ENCODE results near the gene DHX30. TPM values are rescaled to one million over a fixed set of nuclear protein-coding genes. Genes with fewer than 3 reads are reported as not detected.
A peak's percentile ranks its signal among the peaks of the same experiment; 100 is the strongest.

The DHX30 gene
- total and polyA plus RNA-seq, 2 donors (not counting 1 experiment from before 2014, with no cell fraction given), result 27.4 to 47.1 TPM

- H3K27ac ChIP-seq (ENCODE audit: insufficient read depth, low read length), result no peak overlapping the region
- H3K4me1 ChIP-seq (ENCODE audit: control insufficient read depth, extremely low read depth, insufficient read depth, low read length), result no peaks in the 10 kb centered on the region
- no peak overlapping the region for H2AFZ ChIP-seq (ENCODE audit: low read length)
- no peaks in the 10 kb centered on the region for H3K9me3 ChIP-seq (ENCODE audit: control insufficient read depth, insufficient read depth, low read depth, low read length)
- H3K4me3 ChIP-seq (replicated peaks in 1 of 4; ENCODE audit: control extremely low read depth in 1 of 4, insufficient read depth in 1 of 4, low read depth in 3 of 4, low read length in 4 of 4), result no peak overlapping the region
- H3K27me3 ChIP-seq (ENCODE audit: control insufficient read depth, insufficient read depth, low read length), result no peaks in the 10 kb centered on the region
- H3K9ac ChIP-seq (ENCODE audit: insufficient read depth, low read length), result no peak overlapping the region
- no peak for DNase-seq (ENCODE audit: low read depth in 2 of 2)
- H4K20me1 ChIP-seq (ENCODE audit: control insufficient read depth, extremely low read depth, insufficient read depth, low read length), result no peaks in the 10 kb centered on the region
- TF ChIP-seq CTCF (conservative IDR thresholded peaks at IDR 0.05 in 1 of 2, IDR thresholded peaks at IDR 0.05 in 1 of 2; ENCODE audit: low read depth in 1 of 2, low read length in 2 of 2) (no peak), EZH2 (IDR thresholded peaks at IDR 0.05; ENCODE audit: low read length, missing control alignments) (no peak)
- no peaks in the 10 kb centered on the region for H3K36me3 ChIP-seq (ENCODE audit: control insufficient read depth, insufficient read depth, low read length)
- no peak overlapping the region for H3K4me2 ChIP-seq (ENCODE audit: extremely low read depth, insufficient read depth, low read length)
- peaks cover 4% of the 10 kb centered on the region for H3K79me2 ChIP-seq (ENCODE audit: control insufficient read depth, insufficient read depth, low read length)
Measured at GRCh38 chr3:47761046-47761445, 41.9 kb upstream of the DHX30 start.

GRCh38 chr3:47762233-47762632 lies 40.7 kb upstream of the DHX30 start:
- H3K9ac ChIP-seq (ENCODE audit: insufficient read depth, low read length), result no peak overlapping the region
- H3K9me3 ChIP-seq (ENCODE audit: control insufficient read depth, insufficient read depth, low read depth, low read length), result no peaks in the 10 kb centered on the region
- H3K27ac ChIP-seq (ENCODE audit: insufficient read depth, low read length), result no peak overlapping the region
- H3K4me3 ChIP-seq (replicated peaks in 1 of 4; ENCODE audit: control extremely low read depth in 1 of 4, insufficient read depth in 1 of 4, low read depth in 3 of 4, low read length in 4 of 4), result no peak overlapping the region
- H3K27me3 ChIP-seq (ENCODE audit: control insufficient read depth, insufficient read depth, low read length), result no peaks in the 10 kb centered on the region
- H4K20me1 ChIP-seq (ENCODE audit: control insufficient read depth, extremely low read depth, insufficient read depth, low read length), result no peaks in the 10 kb centered on the region
- H3K4me2 ChIP-seq (ENCODE audit: extremely low read depth, insufficient read depth, low read length), result no peak overlapping the region
- H2AFZ ChIP-seq (ENCODE audit: low read length), result no peak overlapping the region
- TF ChIP-seq EZH2 (IDR thresholded peaks at IDR 0.05; ENCODE audit: low read length, missing control alignments), result no peak
- no peak for TF ChIP-seq CTCF (conservative IDR thresholded peaks at IDR 0.05 in 1 of 2, IDR thresholded peaks at IDR 0.05 in 1 of 2; ENCODE audit: low read depth in 1 of 2, low read length in 2 of 2)
- H3K4me1 ChIP-seq (ENCODE audit: control insufficient read depth, extremely low read depth, insufficient read depth, low read length), result no peaks in the 10 kb centered on the region
- H3K36me3 ChIP-seq (ENCODE audit: control insufficient read depth, insufficient read depth, low read length), result no peaks in the 10 kb centered on the region
- peaks cover 6% of the 10 kb centered on the region for H3K79me2 ChIP-seq (ENCODE audit: control insufficient read depth, insufficient read depth, low read length)
- peak in 1 of 2 donors; percentile 51 for DNase-seq (ENCODE audit: low read depth in 2 of 2)

GRCh38 chr3:47766186-47766585 lies 36.8 kb upstream of the DHX30 start:
- no peak for TF ChIP-seq CTCF (conservative IDR thresholded peaks at IDR 0.05 in 1 of 2, IDR thresholded peaks at IDR 0.05 in 1 of 2; ENCODE audit: low read depth in 1 of 2, low read length in 2 of 2)
- TF ChIP-seq EZH2 (IDR thresholded peaks at IDR 0.05; ENCODE audit: low read length, missing control alignments), result no peak
- peaks cover 1% of the 10 kb centered on the region for H3K36me3 ChIP-seq (ENCODE audit: control insufficient read depth, insufficient read depth, low read length)

More at GRCh38 chr3:47766186-47766585, 36.8 kb upstream of the DHX30 start:
- H3K27me3 ChIP-seq (ENCODE audit: control insufficient read depth, insufficient read depth, low read length), result no peaks in the 10 kb centered on the region
- H3K4me3 ChIP-seq (replicated peaks in 1 of 4; ENCODE audit: control extremely low read depth in 1 of 4, insufficient read depth in 1 of 4, low read depth in 3 of 4, low read length in 4 of 4), result no peak overlapping the region
- no peak overlapping the region for H2AFZ ChIP-seq (ENCODE audit: low read length)
- H4K20me1 ChIP-seq (ENCODE audit: control insufficient read depth, extremely low read depth, insufficient read depth, low read length), result no peaks in the 10 kb centered on the region
- no peak overlapping the region for H3K4me2 ChIP-seq (ENCODE audit: extremely low read depth, insufficient read depth, low read length)
- no peak for DNase-seq (ENCODE audit: low read depth in 2 of 2)
- H3K9me3 ChIP-seq (ENCODE audit: control insufficient read depth, insufficient read depth, low read depth, low read length), result no peaks in the 10 kb centered on the region
- H3K4me1 ChIP-seq (ENCODE audit: control insufficient read depth, extremely low read depth, insufficient read depth, low read length), result no peaks in the 10 kb centered on the region
- peaks cover 4% of the 10 kb centered on the region for H3K79me2 ChIP-seq (ENCODE audit: control insufficient read depth, insufficient read depth, low read length)
- no peak overlapping the region for H3K27ac ChIP-seq (ENCODE audit: insufficient read depth, low read length)
- H3K9ac ChIP-seq (ENCODE audit: insufficient read depth, low read length), result no peak overlapping the region

Measured in fibroblast of lung (primary cell).